ENCODE results near the gene SNX27.

DNA sequence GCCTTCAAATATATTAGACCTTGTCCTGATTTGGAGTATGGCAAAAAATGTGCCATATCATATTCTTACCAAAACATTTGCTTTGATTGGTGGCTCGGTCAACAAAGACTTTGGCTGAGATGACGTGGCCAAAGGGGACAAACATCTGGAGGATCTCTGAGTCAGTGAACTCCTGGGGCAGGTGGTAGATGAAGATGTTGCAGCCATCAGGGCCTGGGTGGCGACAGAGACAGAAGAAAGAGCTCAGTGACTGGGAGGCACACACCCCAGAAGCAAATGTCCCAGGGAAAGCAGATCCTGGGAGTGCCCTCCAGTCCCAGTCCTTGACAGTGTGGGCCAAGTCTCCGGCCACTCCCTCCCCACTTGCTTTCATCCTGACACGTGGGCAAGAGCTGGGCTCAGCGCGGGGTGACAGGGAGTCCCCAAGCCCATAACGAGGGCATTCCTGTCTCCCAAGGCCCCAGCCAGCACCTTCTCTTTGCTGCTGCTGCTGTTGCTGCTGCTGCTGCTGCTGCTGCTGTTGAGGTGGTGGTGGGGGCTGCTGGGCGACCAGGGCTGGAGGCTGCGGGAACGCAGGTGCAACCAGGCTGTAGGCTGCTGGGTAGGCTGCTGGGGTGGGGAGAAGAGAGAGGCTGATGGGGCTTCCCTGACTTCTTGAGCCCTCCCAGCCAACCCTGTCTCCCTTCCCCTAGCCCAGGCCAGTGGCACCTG is 94.1 kb downstream of the SNX27 start:
- no peak for TF ChIP-seq CTCF (tag by site-specific recombination; IDR thresholded peaks at IDR 0.05)
- TF ChIP-seq TCF7L2 (IDR thresholded peaks at IDR 0.05; ENCODE audit: borderline replicate concordance, low read depth, low read length): no peak
